Type B pancreatic cell (in vitro differentiated cells): ENCODE data around the gene GM2A. TPM values are rescaled to one million over a fixed set of nuclear protein-coding genes. Genes with fewer than 3 reads are reported as not detected.
A peak's percentile ranks its signal among the peaks of the same experiment; 100 is the strongest.

ENCODE experiments used
- DNase-seq: peaks from one replicate; pipeline ENCODE4 v3.0.0; 2021; ENCODE audit warnings: mixed read lengths; ENCODE audit not compliant: unreplicated experiment; ENCODE audit errors: extremely low spot score
- H3K27ac Mint-ChIP-seq: 2 replicates; pipeline ENCODE4 v1.8.0; 2021; ENCODE audit warnings: mild to moderate bottlenecking, mixed read lengths
- H3K27me3 Mint-ChIP-seq: 2 replicates; pipeline ENCODE4 v1.8.0; 2021; ENCODE audit warnings: mixed read lengths
- H3K36me3 Mint-ChIP-seq: 2 replicates; pipeline ENCODE4 v1.8.0; 2021; ENCODE audit warnings: mixed read lengths
- H3K4me1 Mint-ChIP-seq: one replicate; pipeline ENCODE4 v1.8.0; 2021; ENCODE audit warnings: mixed read lengths; ENCODE audit not compliant: unreplicated experiment
- H3K4me3 Mint-ChIP-seq: 2 replicates; pipeline ENCODE4 v1.8.0; 2021; ENCODE audit warnings: mild to moderate bottlenecking, mixed read lengths
- H3K9me3 Mint-ChIP-seq: 2 replicates; pipeline ENCODE4 v1.8.0; 2021; ENCODE audit warnings: mixed read lengths
- CTCF ChIP-seq: fragments of 200-600 bp; sonication (generic); conservative IDR thresholded peaks from 2 replicates; pipeline ENCODE4 v1.5.0; 2021; ENCODE audit warnings: antibody characterized with exemption, mild to moderate bottlenecking
- long read RNA-seq: library from polyadenylated mRNA; unstranded; transcript quantifications from one replicate; pipeline ENCODE4 v2.0.0, GENCODE V29; 2020
- total RNA-seq: library from RNA; stranded (reverse); gene quantifications from 2 replicates; pipeline ENCODE4 v1.2.1, GENCODE V29; 2021; ENCODE audit warnings: low replicate concordance

The GM2A gene
- total RNA-seq = 38.1 and 51.3 TPM in 2 replicates
- long read RNA-seq, transcript GM2A-201 (4 exons, 3,896 nt) = major isoform, 40 of 57 reads
- long read RNA-seq, partial matches to known transcripts = 12 of 57 reads
- long read RNA-seq, other reads (novel, unspliced or antisense) = 5 of 57 reads

DNA sequence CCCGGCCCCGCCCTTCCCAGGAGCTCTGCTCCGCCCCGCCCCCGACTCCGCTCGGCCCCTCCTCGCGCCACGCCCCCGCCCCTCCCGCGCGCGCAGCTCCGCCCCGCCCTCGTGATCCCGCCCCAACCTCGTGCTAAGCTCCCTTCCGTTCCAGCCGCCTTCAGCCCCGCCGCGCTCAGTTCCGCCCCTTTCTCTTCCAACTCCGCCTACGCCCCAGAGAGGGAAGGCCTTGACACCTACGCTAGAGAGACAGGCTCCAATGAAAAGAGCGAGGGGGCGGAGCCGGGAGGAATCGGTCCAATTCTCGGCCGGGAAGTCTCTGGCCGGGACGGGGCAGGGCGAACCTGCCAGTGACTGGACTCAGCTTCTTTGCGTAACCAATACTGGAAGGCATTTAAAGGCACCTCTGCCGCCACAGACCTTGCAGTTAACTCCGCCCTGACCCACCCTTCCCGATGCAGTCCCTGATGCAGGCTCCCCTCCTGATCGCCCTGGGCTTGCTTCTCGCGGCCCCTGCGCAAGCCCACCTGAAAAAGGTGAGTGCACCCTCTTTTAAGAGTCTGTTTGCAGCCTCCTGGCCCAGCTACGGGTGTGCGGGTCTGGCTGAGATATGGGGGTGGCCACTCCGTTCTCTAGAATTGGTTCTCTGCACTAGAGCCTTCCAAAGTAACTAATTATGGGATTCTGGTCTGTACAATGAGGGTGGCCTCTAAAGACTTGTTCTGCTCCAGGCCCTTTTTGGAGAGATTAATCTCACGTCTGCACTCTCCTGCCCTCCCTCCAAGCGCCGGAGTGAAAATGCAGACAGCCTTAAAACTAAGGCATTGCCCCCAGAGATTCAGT, at the start of gene GM2A:
Gene GM2A, plus strand, starts transcription at position 424 of the 843 bp plus-strand sequence. Its CDS starts 32 bp downstream, at position 456.
- H3K4me3 Mint-ChIP-seq = peak within 1 kb of the TSS; percentile 85
- peaks cover 3% of the 10 kb centered on the region for H3K27me3 Mint-ChIP-seq
- peak within 1 kb of the TSS; percentile 88 for H3K27ac Mint-ChIP-seq
- peaks cover 20% of the 10 kb centered on the region for H3K4me1 Mint-ChIP-seq
- peak; percentile 98 for DNase-seq
- TF ChIP-seq CTCF = no peak
- no peaks in the 10 kb centered on the region for H3K36me3 Mint-ChIP-seq
- no peaks in the 10 kb centered on the region for H3K9me3 Mint-ChIP-seq

GRCh38 chr5:151204051-151204450, 48.9 kb upstream of the GM2A start:
- H3K27me3 Mint-ChIP-seq = no peaks in the 10 kb centered on the region
- DNase-seq = peak; percentile 7
- TF ChIP-seq CTCF = no peak
- no peaks in the 10 kb centered on the region for H3K36me3 Mint-ChIP-seq
- H3K4me3 Mint-ChIP-seq = no peak overlapping the region
- no peak overlapping the region for H3K27ac Mint-ChIP-seq
- no peaks in the 10 kb centered on the region for H3K4me1 Mint-ChIP-seq
- no peaks in the 10 kb centered on the region for H3K9me3 Mint-ChIP-seq

- peak; percentile 64 for DNase-seq
- Mint-ChIP-seq H3K4me3 (no peak overlapping the region), H3K27ac (no peak overlapping the region), H3K27me3 (no peaks in the 10 kb centered on the region), H3K4me1 (no peaks in the 10 kb centered on the region), H3K36me3 (no peaks in the 10 kb centered on the region), H3K9me3 (no peaks in the 10 kb centered on the region)
- no peak for TF ChIP-seq CTCF
These were observed 47.6 kb upstream of the GM2A start for GRCh38 chr5:151205411-151205810.

DNA sequence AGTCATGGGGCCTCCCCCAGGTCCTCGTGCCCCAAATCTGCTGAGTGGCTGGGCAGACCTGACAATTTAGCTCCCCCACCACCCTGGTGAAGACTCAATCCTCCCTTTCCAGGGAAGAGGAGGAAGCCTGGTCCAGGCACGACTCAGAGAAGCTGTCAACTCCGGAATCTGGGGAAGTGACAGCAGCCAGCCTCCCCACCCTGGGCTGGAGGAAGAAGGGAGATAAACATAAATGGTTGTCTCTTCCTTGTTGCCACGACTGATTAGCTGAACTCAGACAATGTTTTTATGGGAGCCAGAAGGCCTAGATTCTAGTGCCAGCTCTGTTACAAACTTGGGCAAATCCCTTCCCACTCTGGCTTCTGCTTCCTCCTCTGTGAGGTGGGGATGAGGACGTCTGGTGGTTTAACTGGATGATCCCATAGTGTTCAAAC, 44.5 kb upstream of the GM2A start:
- peaks cover 3% of the 10 kb centered on the region for H3K36me3 Mint-ChIP-seq
- TF ChIP-seq CTCF = no peak
- H3K9me3 Mint-ChIP-seq = no peaks in the 10 kb centered on the region
- H3K27ac Mint-ChIP-seq = no peak overlapping the region
- peak; percentile 62 for DNase-seq
- no peaks in the 10 kb centered on the region for H3K4me1 Mint-ChIP-seq
- no peak overlapping the region for H3K4me3 Mint-ChIP-seq
- H3K27me3 Mint-ChIP-seq = no peaks in the 10 kb centered on the region

- peaks cover 6% of the 10 kb centered on the region for H3K4me1 Mint-ChIP-seq
- TF ChIP-seq CTCF = no peak
- no peaks in the 10 kb centered on the region for H3K9me3 Mint-ChIP-seq
- no peak for DNase-seq
- no peak overlapping the region for H3K4me3 Mint-ChIP-seq
- no peak overlapping the region for H3K27ac Mint-ChIP-seq
- H3K36me3 Mint-ChIP-seq = peaks cover 3% of the 10 kb centered on the region
- H3K27me3 Mint-ChIP-seq = no peaks in the 10 kb centered on the region
These were observed 40.6 kb upstream of the GM2A start for GRCh38 chr5:151212406-151212798.
